ENCODE measurements around the gene FCHSD2.
A peak's percentile ranks its signal among the peaks of the same experiment; 100 is the strongest.
"Not testable (repeated sequence)": the region's sequence is repeated elsewhere in the genome, so short reads cannot be mapped to it uniquely, and the experiment has no call there.

Gene FCHSD2

DNA sequence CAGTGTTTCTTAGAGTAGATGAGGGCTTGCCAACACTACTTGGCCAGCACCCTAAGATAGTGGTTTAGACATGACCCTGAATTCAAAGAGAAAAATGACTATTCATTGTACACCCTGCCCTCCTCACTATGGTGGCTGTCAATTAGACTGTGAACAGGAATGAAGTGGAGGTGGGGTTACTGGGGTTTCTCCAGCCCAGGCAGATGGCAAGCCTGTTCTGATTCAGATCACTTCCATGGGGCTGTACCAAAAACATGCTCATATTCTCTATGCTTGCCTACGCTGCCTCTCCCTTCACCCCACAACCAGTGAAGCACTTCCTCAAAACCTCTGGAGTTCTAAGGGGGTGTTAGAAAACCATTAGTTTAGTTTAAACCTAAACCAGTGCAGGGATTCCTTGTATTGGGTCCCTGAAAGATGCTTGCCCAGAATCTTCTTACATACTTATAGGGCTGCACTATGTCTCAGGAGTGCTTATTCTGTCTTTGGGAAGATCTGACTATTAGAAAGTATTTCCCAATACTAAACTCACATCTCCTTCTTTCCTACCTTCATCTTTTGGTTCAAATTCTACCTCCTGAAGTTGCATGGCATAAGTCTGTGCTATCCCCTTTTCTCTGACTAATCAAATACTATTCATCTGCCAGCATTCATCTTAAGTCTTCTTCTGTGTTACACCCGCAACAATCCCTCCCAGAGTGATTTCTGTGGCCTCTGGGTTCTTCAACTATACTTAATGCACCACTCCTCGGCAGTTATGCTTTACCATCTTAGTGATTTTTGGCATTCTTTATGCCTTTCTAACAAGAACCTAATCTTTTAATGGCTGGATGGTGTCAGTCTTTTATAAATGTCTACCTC, 256.1 kb downstream of the FCHSD2 start:
- peak in 4 of 56 donors; percentile 4 to 19 (median 14) for DNase-seq

DNA sequence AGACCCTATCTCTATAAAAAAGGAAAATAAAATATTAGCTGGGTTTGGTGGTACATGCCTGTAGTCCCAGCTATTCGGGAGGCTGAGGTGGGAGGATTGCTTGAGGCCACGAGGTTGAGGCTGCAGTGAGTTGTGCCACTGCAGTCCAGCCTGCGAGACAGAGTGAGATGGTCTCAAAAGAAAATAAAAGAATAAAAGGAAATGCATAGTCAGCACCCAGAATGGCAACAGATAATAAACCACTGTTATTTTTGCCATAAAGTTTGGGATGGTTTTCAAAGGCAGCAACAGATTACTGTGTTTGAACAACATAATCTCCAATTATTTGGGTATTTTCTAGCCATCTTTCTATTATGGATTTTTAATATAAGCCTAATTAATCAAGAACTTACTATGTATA, 266.0 kb downstream of the FCHSD2 start:
- no peak for DNase-seq

DNA sequence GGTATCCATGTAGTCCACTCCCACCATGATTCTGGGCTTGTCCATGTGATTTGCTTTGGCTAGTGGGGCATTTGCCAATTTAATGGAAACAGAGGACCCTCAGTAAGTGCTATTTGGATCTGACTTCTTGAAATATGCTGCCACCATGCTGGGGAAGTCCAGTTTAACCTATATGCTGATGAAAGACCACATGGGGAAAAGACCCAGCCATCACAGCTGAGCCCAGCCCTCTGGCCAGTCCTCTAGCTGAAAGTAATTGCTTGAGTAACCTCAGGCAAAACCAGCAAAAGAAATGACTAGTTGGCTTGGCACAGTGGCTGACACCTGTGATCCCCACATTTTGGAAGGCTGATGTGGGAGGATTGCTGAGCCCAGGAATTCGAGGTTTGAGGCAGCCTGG, 266.4 kb downstream of the FCHSD2 start:
- DNase-seq = no peak

DNA sequence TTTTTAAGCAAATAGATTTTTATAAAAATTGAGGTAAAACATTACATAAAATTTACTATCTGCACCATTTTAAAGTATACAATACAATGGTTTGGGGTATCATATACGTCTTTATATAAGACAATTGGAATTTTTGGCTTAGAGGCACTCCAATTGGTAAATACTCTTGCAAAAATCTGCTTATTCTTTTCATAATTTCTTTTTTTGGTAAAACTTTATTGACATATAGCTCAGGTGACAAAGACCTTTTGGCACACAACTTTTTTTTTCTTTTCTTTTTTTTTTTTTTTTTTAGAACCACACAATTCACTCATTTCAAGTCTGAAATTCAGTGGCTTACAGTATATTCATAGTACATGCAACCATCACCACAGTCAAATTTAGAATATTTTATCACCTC, 270.1 kb downstream of the FCHSD2 start:
- no peak for DNase-seq

DNA sequence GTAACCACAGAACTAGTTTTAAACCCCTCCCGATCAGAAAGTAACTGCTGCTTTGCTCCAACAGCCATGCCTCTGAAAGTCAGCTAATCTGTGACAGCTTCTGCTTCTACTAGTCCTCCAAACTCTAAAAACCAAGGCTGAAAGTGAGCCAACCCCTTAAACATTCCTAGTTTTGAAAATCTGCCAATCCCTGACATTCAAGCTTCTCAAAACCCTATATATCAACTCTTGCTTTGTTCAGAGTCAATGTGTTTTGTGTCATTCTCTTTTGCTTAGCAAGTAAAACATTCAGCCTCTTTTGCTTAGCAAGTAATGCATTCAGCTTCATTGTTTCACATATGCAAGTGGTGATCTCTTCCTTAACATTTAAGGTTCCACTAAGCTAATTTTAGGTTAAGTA, 271.0 kb downstream of the FCHSD2 start:
- no peak for DNase-seq

DNA sequence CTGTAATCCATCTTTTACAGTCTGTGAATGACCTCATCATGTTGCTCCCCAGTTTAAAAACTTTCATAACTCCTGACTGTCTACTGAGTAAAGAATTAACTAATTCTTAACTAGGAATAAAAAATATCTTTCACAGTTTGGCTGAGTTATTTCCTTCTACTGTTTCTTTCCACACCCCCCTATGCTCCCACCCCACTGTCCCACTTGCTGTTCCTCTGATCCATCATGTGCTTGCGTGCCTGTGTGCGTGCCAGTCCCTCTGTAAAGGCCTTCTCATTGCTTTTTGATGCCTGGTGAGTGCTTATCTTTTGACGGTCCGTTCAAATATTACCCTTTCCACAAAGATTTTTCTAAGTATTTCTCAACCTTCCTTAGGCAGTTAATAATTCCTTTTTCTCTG, 272.3 kb downstream of the FCHSD2 start:
- no peak for DNase-seq

DNA sequence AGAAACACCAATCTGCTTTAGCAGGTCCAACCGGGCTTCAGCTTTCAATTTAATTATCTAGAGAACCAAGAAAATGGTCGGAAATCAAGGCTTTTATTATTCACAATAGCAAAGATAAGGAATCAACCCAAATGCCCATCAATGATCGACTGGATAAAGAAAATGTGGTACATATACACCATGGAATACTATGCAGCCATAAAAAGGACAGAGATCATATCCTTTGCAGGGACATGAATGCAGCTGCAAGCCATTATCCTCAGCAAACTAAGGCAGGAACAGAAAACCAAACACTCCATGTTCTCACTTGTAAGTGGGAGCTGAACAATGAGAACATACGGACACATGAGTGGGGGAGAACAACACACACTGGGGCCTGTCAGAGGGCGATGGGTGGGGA, 274.1 kb downstream of the FCHSD2 start:
- DNase-seq = no peak

DNA sequence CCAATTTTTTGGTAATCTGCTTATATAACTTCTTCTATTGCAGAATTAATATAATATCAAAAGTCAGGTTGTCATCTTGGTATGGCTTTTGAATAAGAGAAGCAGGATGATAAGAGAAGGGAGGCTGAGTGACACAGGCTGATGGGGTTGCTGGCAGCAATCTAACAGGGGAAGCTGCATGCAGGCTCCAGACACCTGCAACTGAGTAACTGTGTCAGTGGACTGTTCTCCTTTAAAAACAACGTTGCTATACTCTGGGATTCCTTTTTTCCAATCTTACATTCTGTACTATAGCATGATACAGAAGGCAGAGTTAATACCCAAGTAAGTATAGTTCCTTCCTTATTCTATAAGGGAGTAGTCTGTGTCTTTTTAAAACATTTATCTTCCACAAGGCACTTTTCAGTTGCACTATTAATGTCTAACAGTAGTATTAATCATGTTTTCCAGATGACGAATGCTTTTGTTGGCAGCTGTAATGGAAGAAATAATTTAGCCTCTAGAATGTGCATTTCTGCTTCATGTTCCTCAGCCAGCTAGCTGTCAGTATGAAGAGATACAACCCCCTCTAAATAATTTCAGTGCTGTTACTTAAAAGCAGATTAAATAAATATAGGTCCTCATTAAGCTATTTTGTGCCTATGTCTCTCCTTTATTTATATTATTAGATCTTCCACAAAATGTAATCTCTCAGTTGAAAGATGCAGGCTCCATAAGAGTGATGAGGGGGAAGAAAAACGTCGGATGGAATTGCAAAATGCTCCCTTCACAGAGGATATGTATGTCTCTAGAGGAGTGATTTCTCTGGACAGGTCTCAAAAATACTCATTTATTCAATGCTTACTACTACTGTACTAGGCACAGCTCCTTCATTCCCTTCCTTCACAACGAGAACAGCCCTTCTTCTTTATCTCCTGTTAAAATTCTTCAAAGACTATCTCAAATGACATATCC, 277.1 kb downstream of the FCHSD2 start:
- no peak for DNase-seq

DNA sequence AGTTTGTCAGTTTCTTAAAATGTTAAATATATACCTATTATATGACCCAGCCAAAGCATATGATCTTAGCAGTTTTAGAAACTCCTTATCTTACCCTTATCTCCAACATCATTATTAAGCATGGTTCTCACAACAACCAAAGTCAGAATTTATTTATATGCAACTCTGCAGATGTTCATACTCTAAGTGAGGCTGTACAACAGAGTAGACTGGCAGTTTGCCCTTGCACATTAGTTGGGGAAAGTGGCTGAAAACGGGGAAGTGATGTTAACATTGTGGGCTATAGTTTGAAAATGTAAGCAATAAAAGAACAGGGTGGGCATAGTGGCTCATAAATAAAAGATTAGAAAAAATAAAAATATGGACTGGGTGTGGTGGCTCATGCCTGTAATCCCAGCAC, 278.2 kb downstream of the FCHSD2 start:
- DNase-seq = no peak

DNA sequence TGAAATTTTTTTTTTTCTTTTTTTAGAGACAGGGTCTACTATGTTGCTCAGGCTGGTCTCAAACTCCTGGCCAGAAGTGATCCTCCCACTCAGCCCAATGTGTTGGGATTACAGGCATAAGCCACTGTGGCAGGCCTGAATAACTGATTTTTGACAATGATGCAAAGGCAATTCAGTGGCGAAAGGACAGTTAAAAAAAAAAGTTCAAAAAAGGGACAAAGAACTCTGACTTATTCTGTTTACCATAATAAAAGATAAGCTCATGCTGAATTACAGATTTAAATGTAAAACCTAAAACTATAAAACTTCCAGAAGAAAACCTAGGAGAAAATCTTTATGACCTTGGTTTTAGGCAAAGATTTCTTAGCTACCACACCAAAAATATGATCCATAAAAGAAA, 279.0 kb downstream of the FCHSD2 start:
- no peak for DNase-seq

DNA sequence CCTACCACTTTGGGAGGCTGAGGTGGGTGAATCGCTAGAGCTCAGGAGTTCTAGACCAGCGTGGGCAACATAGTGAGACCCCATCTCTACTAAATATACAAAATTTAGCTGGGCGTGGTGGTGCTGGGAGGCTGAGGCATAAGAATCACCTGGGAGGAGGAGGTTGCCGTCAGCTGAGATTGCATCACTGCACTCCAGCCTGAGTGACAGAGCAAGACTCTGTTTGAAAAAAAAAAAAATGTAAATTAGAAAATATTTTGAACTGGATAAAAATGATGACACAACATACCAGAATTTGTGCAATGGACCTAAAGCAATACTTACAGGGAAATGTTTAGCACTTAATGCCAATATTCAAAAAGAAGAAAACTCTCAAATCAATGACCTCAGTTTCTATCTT, 281.5 kb downstream of the FCHSD2 start:
- no peak for DNase-seq

DNA sequence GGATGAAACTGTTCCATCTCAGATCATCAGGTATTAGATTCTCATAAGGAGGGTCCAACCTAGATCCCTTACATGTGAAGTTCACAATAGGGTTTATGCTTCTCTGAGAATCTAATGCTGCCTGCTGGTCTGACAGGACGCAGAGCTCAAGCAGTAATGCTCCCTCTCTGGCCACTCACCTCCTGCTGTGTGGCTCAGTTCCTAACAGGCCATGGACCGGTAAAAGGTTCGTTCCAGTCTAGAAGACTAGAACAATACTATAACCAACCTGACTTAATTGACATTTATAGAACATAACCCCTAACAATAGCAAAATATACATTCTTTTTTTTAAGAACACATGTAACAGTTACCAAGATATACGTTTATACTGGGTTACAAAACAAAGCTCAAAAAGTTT, 282.1 kb downstream of the FCHSD2 start:
- no peak for DNase-seq

DNA sequence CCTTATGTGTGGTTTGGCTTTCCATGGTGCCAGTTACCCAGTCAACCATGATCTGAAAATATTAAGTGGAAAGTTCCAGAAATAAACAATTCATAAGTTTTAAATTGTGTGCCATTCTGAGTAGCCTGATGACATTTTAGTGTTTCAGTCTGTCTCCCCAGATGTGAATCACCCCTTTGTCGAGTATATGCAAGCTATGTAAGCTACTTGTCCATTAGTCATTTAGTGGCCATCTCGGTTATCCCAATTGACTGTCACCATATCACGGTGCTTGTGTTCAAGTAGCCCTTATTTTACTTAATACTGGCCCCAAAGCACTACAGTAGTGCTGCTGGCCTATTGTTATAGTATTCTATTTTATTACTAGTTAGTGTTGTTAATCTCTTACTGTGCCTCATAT, 283.0 kb downstream of the FCHSD2 start:
- DNase-seq = no peak

DNA sequence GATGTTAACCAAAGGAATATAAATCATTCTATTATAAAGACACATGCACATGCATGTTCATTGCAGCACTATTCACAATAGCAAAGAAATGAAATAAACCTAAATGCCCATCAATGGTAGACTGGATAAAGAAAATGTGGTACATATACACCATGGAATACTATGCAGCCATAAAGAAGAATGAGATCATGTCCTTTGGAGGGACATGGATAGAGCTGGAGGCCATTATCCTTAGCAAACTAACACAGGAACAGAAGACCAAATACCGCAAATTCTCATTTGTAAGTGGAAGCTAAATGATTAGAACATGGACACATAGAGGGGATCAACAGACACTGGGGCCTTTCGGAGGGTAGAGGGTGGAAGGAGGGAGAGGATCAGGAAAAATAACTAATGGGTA, 283.9 kb downstream of the FCHSD2 start:
- DNase-seq = not testable (repeated sequence)

DNA sequence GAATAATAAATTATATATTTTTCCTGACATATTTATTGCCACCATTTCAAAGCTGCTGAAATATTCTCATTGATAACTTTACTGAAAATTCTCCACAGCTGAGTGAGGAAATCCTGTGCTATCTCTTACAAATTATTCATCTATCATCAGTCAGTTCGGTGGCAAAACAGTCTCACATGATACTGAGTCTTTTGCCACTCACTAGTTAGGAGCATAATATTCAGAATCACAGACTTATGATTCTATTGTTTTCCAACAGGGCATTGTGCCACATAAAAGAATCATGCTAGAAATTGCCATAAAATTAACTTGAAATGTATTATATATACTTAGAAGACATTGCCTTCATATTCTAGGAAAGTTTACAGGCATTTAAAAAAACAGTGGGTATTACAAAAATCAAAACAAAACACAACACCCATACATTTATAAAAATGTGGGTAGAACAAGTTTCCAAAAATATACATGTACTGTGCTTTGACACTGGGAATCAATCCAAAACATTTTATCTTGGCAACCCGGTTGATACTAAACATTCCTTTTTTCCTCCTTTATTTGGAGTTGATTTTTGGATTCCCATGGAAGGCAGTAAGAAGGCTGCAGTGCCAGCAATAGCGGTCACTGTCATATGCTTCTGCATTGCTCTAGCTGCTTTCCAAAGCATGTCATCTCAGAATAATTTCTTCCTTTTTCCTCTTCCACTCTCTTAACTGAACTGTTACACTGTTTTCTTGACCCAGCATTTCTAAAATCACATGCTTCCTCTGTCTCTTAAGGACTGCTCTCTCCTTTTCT, 285.4 kb downstream of the FCHSD2 start:
- no peak for DNase-seq

DNA sequence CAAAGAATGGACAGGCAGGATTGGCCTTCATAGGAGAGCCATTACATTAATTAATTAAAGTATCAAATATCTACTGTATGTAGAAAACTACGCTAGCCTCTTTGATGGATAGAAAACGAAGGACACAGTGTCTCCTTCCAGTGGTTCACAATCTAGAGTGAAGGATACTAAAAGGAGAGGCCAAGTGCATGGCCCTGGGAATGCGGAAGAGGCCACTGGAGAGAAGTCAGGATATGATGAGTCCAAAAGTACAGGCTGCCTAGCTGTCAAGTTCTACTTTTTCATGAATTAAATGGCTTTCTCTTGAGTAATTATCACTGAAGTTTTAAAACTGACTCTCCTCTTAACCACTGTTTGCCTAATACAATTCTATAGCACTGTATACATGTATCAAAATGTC, 286.1 kb downstream of the FCHSD2 start:
- DNase-seq = no peak

DNA sequence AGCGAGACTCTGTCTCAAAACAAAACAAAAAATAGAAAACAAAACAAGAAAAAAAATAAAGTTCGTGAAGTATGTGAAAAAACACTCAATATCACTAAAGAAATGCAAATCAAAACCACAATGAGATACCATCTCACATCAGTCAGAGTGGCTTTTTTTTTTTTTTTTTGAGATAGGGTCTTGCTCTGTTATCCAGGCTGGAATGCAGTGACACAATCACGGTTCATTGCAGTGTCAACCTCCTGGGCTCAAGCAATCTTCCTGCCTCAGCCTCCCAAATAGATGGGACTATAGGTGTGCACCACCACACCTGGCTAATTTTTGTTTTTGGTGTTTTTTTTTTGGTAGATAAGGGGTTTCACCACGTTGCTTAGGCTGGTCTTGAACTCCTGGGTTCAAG, 290.4 kb downstream of the FCHSD2 start:
- no peak for DNase-seq

DNA sequence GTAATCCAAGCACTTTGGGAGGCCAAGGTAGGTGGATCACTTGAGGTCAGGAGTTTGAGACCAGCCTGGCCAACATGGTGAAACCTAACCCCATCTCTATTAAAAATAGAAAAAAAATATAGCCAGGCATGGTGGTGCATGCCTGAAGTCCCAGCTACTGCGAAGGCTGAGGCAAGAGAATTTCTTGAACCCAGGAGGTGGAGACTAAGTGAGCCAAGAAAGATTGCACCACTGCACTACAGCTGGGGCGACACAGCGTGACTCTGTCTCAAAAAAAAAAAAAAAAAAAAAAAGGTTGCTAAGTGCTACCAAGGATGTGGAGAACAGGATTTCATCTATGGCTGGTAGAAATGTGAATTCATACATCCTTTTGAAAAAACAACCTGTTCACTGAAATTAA, 291.3 kb downstream of the FCHSD2 start:
- no peak for DNase-seq

DNA sequence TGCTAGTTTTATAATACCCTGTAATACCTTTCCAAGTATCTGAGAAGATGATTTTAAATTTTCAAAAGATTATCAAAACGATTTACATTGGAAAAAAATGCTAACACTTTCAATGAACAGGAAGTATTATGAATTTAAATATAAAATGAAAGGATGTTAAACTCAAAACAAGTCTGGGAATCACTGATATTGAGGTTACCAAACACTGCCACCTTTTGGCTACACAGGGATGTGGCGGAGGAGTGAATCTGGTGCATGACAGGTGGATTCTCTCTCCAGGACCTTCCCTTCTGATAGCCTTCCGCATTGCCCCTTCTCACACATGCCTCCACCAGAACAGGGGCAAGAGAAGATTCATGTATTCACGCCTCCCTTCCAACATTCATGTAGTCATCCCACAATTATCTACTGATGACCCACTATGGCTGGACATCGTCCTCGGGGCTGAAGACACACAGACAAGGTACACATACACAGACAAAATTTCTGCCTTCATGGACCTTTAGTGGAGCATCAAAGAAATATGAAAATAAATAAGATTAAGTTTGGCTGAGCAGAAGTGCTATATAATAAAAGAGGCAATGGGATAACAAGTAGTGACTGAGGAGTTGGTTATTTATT, 293.2 kb downstream of the FCHSD2 start:
- DNase-seq = no peak

DNA sequence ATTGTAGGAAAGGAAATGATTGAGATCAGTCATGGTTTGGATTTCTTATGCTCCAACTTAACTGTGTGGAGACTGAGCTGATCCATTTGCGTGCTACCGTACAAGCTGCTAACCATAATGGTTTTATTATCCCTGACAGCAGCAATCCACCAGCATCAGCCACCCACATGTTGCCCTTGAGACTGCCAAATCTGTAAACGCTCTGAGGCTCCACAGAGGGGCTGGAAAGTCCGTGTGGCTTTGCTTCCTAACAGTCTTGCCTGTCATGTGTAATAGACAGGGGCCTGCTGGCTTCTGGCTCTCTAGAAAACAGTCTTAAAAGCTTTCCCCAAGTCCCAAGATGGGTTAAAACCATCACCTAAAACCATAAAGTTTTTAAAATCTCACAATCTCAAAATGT, 297.8 kb downstream of the FCHSD2 start:
- DNase-seq = no peak

DNA sequence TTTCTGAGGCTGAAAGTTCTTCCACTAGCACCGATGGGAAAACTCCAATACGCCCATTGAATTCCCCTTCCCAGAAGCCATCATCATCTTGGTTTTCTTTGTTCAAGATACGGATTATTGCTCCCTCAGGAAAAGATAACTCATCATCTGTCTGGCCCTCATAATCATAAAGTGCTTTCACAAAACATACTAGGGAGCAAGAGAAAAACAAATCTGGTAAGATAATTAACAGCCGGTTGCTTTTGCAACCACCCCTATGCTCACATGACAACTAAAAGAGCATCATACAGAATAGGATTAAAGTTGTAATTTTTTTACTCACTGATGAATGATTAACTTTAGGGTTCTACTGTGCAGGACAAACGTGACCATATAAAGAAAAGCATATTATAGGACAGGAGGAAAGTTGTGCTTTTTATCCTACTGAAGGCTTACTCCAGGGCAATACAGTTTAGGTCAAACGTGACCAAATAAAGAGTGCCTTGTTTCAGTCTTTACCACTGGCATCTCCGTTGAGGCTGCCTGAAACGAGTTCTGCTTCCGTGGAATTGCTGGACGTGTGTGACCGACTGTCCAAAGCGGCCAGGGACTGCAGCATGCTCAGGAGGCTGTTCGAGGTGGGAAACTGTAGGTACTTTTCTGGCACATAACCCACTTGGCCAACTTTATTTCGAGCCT, 299.3 kb downstream of the FCHSD2 start:
- no peak for DNase-seq
